Measurements from ENCODE around the gene MID1. TPM values are rescaled to one million over a fixed set of nuclear protein-coding genes. Genes with fewer than 3 reads are reported as not detected.

MID1 gene
- total RNA-seq, 4 donors from 2014 or later, result 6.7 to 17.7 (median 10.9) TPM

GRCh38 chrX:10447564-10448214 lies 172.7 kb downstream of the MID1 start:
- TF ChIP-seq POLR2A (IDR thresholded peaks at IDR 0.05) (no peak), EP300 (IDR thresholded peaks at IDR 0.05) (no peak), CTCF (IDR thresholded peaks at IDR 0.05) (no peak)
- no peaks in the 10 kb centered on the region for H3K9me3 ChIP-seq
- 46 to 47% methylated on average over 4 of the region's 4 CpGs for WGBS, 2 donors
- H3K4me1 ChIP-seq, result no peaks in the 10 kb centered on the region
- peak overlapping the region in 1 of 4 donors; percentile 20 for H3K27ac ChIP-seq
- DNase-seq (ENCODE audit: low spot score in 2 of 2), result no peak
- H3K27me3 ChIP-seq, result no peaks in the 10 kb centered on the region
- H3K36me3 ChIP-seq, result no peaks in the 10 kb centered on the region
- no peak overlapping the region for H3K4me3 ChIP-seq

GRCh38 chrX:10444204-10444603 lies 176.2 kb downstream of the MID1 start:
- TF ChIP-seq EP300 (IDR thresholded peaks at IDR 0.05) (no peak), CTCF (IDR thresholded peaks at IDR 0.05) (no peak), POLR2A (IDR thresholded peaks at IDR 0.05) (no peak)
- 68 to 76% methylated on average over 1 to 2 of the region's 2 CpGs for WGBS, 2 donors
- Histone ChIP-seq H3K36me3 (no peaks in the 10 kb centered on the region), H3K9me3 (no peaks in the 10 kb centered on the region), H3K4me1 (no peaks in the 10 kb centered on the region), H3K27me3 (no peaks in the 10 kb centered on the region), H3K4me3 (no peak overlapping the region), H3K27ac (no peak overlapping the region)
- DNase-seq (ENCODE audit: low spot score in 2 of 2), result no peak

- TF ChIP-seq EP300 (IDR thresholded peaks at IDR 0.05), result no peak
- no peak for TF ChIP-seq POLR2A (IDR thresholded peaks at IDR 0.05)
- TF ChIP-seq CTCF (IDR thresholded peaks at IDR 0.05), result no peak
- no peaks in the 10 kb centered on the region for H3K4me1 ChIP-seq
- no peak overlapping the region for H3K27ac ChIP-seq
- WGBS, 2 donors, result 60 to 66% methylated on average over 1 of the region's 1 CpG
- no peak overlapping the region for H3K4me3 ChIP-seq
- no peak for DNase-seq (ENCODE audit: low spot score in 2 of 2)
- no peaks in the 10 kb centered on the region for H3K27me3 ChIP-seq
- H3K9me3 ChIP-seq, result no peaks in the 10 kb centered on the region
- H3K36me3 ChIP-seq, result no peaks in the 10 kb centered on the region
These were observed 178.9 kb downstream of the MID1 start for GRCh38 chrX:10441464-10441863.

GRCh38 chrX:10433296-10433965 lies 187.0 kb downstream of the MID1 start:
- H3K9me3 ChIP-seq, result no peaks in the 10 kb centered on the region
- no peaks in the 10 kb centered on the region for H3K36me3 ChIP-seq

More at GRCh38 chrX:10433296-10433965, 187.0 kb downstream of the MID1 start:
- no peaks in the 10 kb centered on the region for H3K27me3 ChIP-seq
- no peak overlapping the region for H3K4me3 ChIP-seq
- TF ChIP-seq EP300 (IDR thresholded peaks at IDR 0.05) (no peak), POLR2A (IDR thresholded peaks at IDR 0.05) (no peak), CTCF (IDR thresholded peaks at IDR 0.05) (no peak)
- WGBS, 2 donors, result 66 to 75% methylated on average over 5 to 8 of the region's 8 CpGs
- no peak for DNase-seq (ENCODE audit: low spot score in 2 of 2)
- H3K27ac ChIP-seq, result no peak overlapping the region
- H3K4me1 ChIP-seq, result no peaks in the 10 kb centered on the region

All from tibial nerve (tissue), 4 donors.